ENCODE measurements around the gene ZNF554.

The ZNF554 gene

GRCh38 chr19:2819540-2820111 is at the start of gene ZNF554:
Gene ZNF554, plus strand, starts transcription at chr19:2819868. Its CDS starts 204 bp downstream, at chr19:2820072.
- DNase-seq, result peak; percentile 97 to 98 (median 98)

- DNase-seq, result no peak
Measured at GRCh38 chr19:2770055-2771013, 49.3 kb upstream of the ZNF554 start.

DNA sequence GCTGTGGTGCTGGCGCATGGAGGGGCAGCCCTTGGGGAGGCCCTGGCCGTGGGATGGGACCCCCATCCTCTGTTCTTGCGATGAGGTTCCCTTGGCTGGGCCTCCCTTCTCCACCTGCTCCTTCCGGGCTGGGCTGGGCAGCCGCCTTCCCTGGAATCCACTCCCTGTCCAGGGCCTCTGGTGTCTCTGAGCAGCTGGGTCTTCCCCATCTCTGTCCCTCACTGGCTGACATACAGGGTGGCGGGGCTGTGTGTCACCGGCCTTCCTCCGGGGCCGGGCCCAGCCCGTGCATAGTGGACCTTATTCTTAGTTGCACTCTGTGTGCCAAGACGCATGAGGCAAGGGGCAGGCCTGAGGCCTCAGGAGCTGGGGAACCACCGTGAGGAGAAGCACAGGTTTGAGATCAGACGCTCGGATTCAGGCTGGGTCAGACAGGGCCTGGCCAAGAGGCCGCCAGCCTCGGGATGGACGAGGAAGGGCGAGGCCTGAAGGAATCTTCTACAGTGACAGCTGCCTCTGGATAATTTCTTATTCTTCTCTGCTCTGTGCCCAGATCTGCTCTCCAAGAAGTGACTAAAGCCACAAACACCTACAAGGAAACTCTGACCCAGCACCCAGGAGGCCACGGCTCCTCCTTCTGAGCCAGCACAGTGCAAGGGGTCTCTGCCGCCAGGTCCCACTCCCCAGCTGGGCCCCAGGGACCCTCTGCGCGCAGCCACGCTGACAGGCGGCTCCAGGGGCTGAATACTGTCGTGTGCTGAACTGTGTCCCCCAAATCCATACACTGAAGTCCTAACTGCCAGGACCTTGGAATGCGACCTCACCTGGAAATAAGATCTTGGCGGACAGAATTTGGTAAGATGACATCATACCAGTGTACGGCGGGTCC is 47.6 kb upstream of the ZNF554 start:
- DNase-seq, result no peak

DNA sequence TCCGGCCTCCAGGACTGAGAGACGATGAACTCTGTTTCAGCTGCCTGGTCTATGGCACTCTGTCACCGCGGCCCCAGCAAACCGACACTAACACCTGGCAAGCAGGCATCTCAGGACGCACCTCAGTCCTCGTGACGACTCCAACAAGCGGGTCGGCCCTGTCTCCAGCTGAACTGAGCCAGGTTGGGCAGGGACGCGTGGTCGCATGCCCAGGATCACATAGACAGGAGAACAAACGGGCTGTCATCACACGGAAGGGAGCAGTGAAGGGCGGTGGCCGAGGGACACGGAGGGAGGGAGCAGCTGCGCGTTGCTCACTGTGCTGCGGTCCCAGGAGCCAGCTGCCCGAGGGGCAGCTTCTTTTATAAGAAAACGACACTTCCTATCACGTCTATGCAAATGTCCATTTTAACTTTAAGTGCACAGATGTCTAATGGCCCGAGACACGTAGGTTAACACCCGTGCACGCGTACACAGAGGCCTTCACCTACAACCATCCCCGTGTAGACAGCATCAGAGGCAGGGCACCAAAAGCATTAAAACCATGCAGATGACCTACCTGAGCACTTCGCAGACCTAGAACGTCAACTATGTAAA is 45.5 kb upstream of the ZNF554 start:
- no peak for DNase-seq

DNA sequence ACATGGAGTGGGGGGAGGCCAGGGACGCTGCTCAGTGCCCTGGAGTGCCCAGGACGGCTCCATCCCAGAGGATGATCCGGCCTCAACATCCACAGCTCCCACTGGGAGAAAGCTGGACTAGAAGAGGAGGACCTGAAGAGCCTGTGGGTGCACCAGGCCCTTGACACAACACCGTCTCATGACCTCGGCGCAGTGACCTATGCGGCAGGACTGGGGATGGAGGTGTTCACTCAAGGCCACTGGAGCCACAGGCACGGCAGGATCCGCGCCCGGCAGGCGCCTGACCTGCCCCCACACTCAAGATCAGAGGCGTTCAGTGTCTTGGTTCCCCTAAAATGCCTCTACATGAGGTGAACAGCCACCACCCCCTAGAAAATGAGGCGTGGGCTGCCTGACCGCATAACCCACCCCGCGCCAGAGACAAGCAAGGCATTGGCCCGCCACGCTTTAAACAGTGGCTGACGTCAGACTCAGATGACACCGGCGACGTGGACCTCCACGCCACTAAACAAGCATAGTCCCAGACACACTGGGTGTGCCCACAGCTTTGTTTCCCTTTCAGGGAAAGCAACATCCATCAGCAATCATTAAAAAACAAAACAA is 44.6 kb upstream of the ZNF554 start:
- DNase-seq, result no peak

DNA sequence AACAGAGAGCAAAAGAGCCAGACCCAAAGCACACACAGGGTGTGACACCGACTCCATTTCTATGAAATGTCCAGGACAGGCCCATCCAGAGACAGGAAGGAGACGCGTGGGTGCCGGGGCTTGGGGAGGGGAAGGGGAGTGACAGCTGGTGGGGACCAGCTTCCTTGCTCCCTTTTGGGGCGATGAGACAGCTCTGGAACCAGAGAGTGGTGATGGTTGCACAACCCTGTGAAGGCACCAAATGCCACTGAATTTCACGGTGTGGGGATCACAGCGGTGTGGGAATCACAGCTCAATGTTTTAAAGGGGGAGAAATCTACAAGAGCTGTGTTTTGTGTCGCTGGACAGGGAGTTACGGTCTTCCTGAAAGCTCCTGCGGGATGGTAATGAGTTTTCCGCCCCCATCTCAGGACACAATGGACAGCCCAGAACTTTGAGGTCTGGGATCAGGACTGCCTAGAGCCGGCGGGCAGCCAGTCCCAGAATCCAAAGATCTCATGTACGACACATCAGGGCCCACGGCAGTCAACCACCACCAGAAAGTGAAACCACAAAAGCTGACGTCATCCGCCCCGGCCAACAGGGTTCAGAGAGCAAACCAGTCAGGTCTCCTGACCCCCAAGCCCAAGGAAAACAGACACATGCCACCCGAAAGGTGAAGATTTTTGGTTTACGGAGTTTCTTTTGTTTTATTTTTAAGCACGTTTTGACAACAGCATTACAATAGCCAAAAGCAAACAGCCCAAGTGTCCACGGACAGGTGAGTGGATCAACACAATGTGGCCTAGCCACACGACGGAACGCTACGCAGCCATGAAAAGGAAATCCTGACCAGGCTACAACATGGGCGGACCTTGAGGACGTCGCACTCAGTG is 43.9 kb upstream of the ZNF554 start:
- DNase-seq, result peak; percentile 36 to 46 (median 40)

- DNase-seq, result no peak
Measured at GRCh38 chr19:2777952-2778683, 41.5 kb upstream of the ZNF554 start.

DNA sequence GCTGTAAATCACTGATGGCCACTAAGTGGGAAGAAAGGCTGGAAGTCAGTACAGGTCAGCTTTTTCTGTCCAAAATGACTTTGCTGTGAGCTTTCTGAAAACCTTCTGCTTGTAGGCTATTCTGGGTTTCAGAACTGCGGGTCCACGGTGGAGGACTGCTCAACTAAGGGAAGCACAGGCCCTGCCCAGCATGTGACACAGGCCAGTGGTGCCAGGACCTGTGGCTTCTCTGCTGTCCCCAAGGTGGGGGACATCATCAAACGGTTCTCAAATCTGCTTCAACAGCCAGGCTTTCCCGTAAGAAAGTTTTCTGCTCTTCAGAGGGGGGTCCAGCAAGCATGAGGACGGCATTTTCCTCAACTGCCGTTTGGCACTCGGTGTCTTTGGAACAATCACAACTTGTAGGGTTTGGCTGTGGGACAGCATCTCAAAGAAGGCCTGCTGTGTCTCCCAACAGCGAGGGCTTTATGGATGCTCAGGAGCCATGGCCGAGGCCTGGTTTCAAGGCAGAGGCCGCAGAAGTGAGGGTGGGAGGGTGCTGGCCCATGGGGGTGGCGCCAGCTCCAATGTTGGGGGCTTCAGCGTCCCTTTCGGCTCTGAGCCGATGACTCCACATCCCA is 40.4 kb upstream of the ZNF554 start:
- DNase-seq, result no peak

DNA sequence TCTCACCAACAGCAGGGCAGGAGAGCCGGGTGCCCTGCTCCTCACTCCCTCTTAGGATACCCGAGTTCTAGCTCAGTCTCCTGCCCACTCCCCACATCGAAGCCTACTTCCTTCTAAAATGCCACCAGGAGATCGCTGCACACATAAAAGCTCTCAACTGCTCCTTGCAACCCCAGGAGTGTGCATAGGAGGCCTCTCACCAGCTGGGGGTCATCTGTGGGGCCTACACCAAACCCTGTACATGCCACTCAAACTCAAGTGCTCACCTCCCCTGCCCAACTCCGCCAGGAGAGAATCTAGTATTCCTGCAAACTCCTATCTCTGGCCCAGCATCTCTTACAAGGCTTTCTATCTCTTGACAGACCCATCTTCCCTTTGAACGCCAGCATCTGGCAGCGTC is 39.4 kb upstream of the ZNF554 start:
- no peak for DNase-seq

DNA sequence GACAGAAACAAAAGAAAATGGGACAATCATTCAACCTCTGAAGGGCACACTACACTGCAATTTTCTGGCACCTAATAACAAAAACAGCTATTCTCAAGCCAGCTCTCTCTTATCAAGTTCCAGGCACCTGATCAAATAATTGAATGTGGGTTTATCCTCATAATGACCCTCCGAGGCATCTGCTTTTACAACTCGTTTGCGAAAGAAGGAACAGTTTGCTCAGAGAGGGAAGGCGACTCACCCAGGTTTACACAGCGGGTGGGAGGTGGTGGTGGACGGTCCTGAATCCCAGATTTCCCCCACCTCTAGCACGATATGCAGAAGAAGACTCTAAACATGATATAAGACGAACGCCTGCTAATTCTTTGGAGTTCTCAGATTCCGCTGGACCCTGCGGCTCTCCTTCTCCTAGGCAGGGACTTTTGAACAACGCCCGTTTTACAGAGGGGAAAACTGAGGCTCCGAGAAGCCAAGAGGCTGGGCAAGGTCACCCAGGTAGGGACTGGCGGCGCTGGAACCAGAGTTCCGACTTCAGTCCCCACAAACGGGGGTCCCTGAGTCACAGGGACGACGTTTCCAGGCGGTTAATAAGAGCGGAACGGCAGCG is 37.2 kb upstream of the ZNF554 start:
- DNase-seq, result no peak

GRCh38 chr19:2782936-2783780 is 36.5 kb upstream of the ZNF554 start, which contains the start of gene SGTA:
Gene SGTA, minus strand, starts transcription at chr19:2783273. Its CDS starts 14,205 bp downstream, at chr19:2769068.
- peak; percentile 87 to 93 (median 90) for DNase-seq

- no peak for DNase-seq
Measured at GRCh38 chr19:2783781-2784145, 35.9 kb upstream of the ZNF554 start.

- DNase-seq, result peak; percentile 96 to 98 (median 98)
Measured at GRCh38 chr19:2785244-2785997, 34.2 kb upstream of the ZNF554 start, which contains the start of gene THOP1. Gene THOP1, plus strand, starts transcription at chr19:2785503. Its CDS starts 160 bp downstream, at chr19:2785663.

- no peak for DNase-seq
Measured at GRCh38 chr19:2787115-2787514, 32.6 kb upstream of the ZNF554 start.

GRCh38 chr19:2788237-2788636 is 31.4 kb upstream of the ZNF554 start:
- DNase-seq, result no peak

GRCh38 chr19:2790194-2790556 is 29.5 kb upstream of the ZNF554 start:
- no peak for DNase-seq

DNA sequence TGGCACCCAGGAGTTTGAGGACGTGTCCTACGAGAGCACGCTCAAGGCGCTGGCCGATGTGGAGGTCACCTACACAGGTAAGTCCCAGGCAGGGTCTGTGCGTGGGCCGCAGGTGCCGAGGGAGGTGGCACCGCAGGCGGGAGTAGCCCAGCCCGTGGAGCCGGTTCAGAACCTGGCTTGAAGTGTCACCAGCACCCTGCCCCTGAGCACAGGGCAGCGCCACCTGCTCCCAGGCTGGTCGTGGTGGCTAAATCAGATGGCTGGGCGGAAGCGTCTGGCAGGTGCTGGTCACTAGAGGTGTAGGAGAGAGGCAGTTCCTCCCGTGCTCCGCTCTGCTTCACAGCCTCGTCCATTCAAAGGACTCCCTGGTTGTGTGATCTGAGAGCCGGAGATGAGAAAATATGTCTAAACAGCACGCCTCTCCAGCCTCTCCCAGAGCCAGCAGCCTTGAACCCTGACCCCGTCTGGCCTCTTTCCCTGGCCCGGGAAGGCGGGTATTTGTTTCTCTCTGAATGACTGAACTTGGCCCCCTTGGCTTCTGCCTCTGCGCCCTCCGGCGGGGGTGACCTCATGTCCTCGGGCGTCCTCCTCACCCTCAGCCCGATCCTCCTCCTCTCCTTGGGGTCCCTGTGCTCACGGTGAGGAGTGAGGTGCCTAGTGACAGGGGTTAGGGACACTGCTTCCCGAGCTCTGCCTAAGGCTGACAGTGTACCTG is 29.0 kb upstream of the ZNF554 start:
- no peak for DNase-seq

Measured in activated CD4-positive, CD25-positive, alpha-beta regulatory T cell (primary cell).